Left renal cortex interstitium (tissue), 4 donors: Measurements from ENCODE around the gene EIPR1. TPM values are rescaled to one million over a fixed set of nuclear protein-coding genes. Genes with fewer than 3 reads are reported as not detected.

Experiments
- DNase-seq, 4 donors: peaks; one replicate each; pipeline ENCODE4 v3.0.0-alpha.2; 2013; ENCODE audit warnings: low read depth in 4 of 4, low spot score in 2 of 4, missing footprints in 1 of 4
- polyA plus RNA-seq, 4 donors: library from polyadenylated mRNA; unstranded; fragments of 120-200 nt; gene quantifications; one replicate each; pipeline ENCODE4 v1.2.1, GENCODE V29; 2013; ENCODE audit not compliant: insufficient read length in 4 of 4

The EIPR1 gene
- polyA plus RNA-seq, 4 donors, result 22.8 to 27.6 (median 26.3) TPM

- DNase-seq, result no peak
Measured at GRCh38 chr2:3326182-3326537, 51.5 kb downstream of the EIPR1 start.

- no peak for DNase-seq
Measured at GRCh38 chr2:3325458-3326181, 52.0 kb downstream of the EIPR1 start.

GRCh38 chr2:3324404-3325281 lies 53.0 kb downstream of the EIPR1 start:
- DNase-seq, result no peak

GRCh38 chr2:3324036-3324386 lies 53.6 kb downstream of the EIPR1 start:
- DNase-seq, result no peak

- no peak for DNase-seq
Measured at GRCh38 chr2:3323360-3324035, 54.1 kb downstream of the EIPR1 start.

- DNase-seq, result no peak
Measured at GRCh38 chr2:3322311-3322970, 55.2 kb downstream of the EIPR1 start.

GRCh38 chr2:3321825-3322224 lies 55.8 kb downstream of the EIPR1 start:
- DNase-seq, result no peak

GRCh38 chr2:3320910-3321605 lies 56.6 kb downstream of the EIPR1 start:
- no peak for DNase-seq

GRCh38 chr2:3319745-3320566 lies 57.7 kb downstream of the EIPR1 start:
- DNase-seq, result no peak

GRCh38 chr2:3319134-3319533 lies 58.5 kb downstream of the EIPR1 start:
- DNase-seq, result no peak

GRCh38 chr2:3317871-3318590 lies 59.6 kb downstream of the EIPR1 start:
- DNase-seq, result no peak

- no peak for DNase-seq
Measured at GRCh38 chr2:3317277-3317685, 60.3 kb downstream of the EIPR1 start.

- DNase-seq, result no peak
Measured at GRCh38 chr2:3316456-3317276, 61.0 kb downstream of the EIPR1 start.

GRCh38 chr2:3314626-3315025 lies 63.0 kb downstream of the EIPR1 start:
- DNase-seq, result no peak

- peak in 1 of 4 donors; percentile 49 for DNase-seq
Measured at GRCh38 chr2:3313781-3314375, 63.7 kb downstream of the EIPR1 start.

- no peak for DNase-seq
Measured at GRCh38 chr2:3312576-3313345, 64.9 kb downstream of the EIPR1 start.

GRCh38 chr2:3311601-3312000 lies 66.0 kb downstream of the EIPR1 start:
- no peak for DNase-seq
